ENCODE results near the gene ZNF580. TPM values are rescaled to one million over a fixed set of nuclear protein-coding genes. Genes with fewer than 3 reads are reported as not detected.

ZNF580 gene
- total RNA-seq, 1 donor from 2014 or later: 2.8 TPM

GRCh38 chr19:55632463-55632834 lies 8.4 kb upstream of the ZNF580 start:
- H3K4me3 Mint-ChIP-seq: peak overlapping the region; percentile 2
- peak; percentile 97 for DNase-seq (ENCODE audit: low spot score)
- peaks cover 12% of the 10 kb centered on the region for H4K20me1 ChIP-seq (ENCODE audit: low read depth)
- H3K9me3 Mint-ChIP-seq: no peaks in the 10 kb centered on the region
- peaks cover 6% of the 10 kb centered on the region for H3K4me1 ChIP-seq
- peaks cover 15% of the 10 kb centered on the region for H3F3A ChIP-seq (ENCODE audit: low read depth)
- H2AFZ ChIP-seq (replicated peaks): no peak overlapping the region
- H3K27me3 ChIP-seq: no peaks in the 10 kb centered on the region
- H3K9ac ChIP-seq: no peak overlapping the region
- no peak overlapping the region for H3K27ac Mint-ChIP-seq
- peaks cover 13% of the 10 kb centered on the region for H3K27me3 Mint-ChIP-seq (ENCODE audit: insufficient read depth, low read depth)
- H3K4me2 ChIP-seq: no peak overlapping the region
- H3K79me2 ChIP-seq (ENCODE audit: low read depth): peaks cover 24% of the 10 kb centered on the region
- no peak overlapping the region for H3K27ac ChIP-seq
- TF ChIP-seq EZH2 (IDR thresholded peaks at IDR 0.05) (peak; percentile 26), EZH2phosphoT487 (IDR thresholded peaks at IDR 0.05) (no peak)
- TF ChIP-seq, protein P1, sequence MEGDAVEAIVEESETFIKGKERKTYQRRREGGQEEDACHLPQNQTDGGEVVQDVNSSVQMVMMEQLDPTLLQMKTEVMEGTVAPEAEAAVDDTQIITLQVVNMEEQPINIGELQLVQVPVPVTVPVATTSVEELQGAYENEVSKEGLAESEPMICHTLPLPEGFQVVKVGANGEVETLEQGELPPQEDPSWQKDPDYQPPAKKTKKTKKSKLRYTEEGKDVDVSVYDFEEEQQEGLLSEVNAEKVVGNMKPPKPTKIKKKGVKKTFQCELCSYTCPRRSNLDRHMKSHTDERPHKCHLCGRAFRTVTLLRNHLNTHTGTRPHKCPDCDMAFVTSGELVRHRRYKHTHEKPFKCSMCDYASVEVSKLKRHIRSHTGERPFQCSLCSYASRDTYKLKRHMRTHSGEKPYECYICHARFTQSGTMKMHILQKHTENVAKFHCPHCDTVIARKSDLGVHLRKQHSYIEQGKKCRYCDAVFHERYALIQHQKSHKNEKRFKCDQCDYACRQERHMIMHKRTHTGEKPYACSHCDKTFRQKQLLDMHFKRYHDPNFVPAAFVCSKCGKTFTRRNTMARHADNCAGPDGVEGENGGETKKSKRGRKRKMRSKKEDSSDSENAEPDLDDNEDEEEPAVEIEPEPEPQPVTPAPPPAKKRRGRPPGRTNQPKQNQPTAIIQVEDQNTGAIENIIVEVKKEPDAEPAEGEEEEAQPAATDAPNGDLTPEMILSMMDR (IDR thresholded peaks at IDR 0.05): peak; percentile 91
- no peaks in the 10 kb centered on the region for H3K36me3 ChIP-seq
- H3K36me3 Mint-ChIP-seq: no peaks in the 10 kb centered on the region
- H3K9me3 ChIP-seq (ENCODE audit: low read depth): no peaks in the 10 kb centered on the region
- no peak overlapping the region for H3K4me3 ChIP-seq
- peaks cover 26% of the 10 kb centered on the region for H3K4me1 Mint-ChIP-seq

- Mint-ChIP-seq H3K27ac (no peak overlapping the region), H3K36me3 (peaks cover 4% of the 10 kb centered on the region), H3K27me3 (ENCODE audit: insufficient read depth, low read depth) (peaks cover 19% of the 10 kb centered on the region), H3K4me3 (peak overlapping the region; percentile 75), H3K4me1 (peaks cover 29% of the 10 kb centered on the region), H3K9me3 (no peaks in the 10 kb centered on the region)
- H2AFZ ChIP-seq (replicated peaks): no peak overlapping the region
- H3K79me2 ChIP-seq (ENCODE audit: low read depth): peaks cover 38% of the 10 kb centered on the region
- no peak overlapping the region for H3K27ac ChIP-seq
- H3K9me3 ChIP-seq (ENCODE audit: low read depth): no peaks in the 10 kb centered on the region
- TF ChIP-seq EZH2 (IDR thresholded peaks at IDR 0.05) (no peak), EZH2phosphoT487 (IDR thresholded peaks at IDR 0.05) (no peak)
- TF ChIP-seq, protein P1 (IDR thresholded peaks at IDR 0.05): no peak
- H3K27me3 ChIP-seq: no peaks in the 10 kb centered on the region
- H3K36me3 ChIP-seq: no peaks in the 10 kb centered on the region
- peak overlapping the region; percentile 88 for H3K4me3 ChIP-seq
- H3K9ac ChIP-seq: no peak overlapping the region
- peaks cover 18% of the 10 kb centered on the region for H3F3A ChIP-seq (ENCODE audit: low read depth)
- H3K4me1 ChIP-seq: peaks cover 6% of the 10 kb centered on the region
- peaks cover 16% of the 10 kb centered on the region for H4K20me1 ChIP-seq (ENCODE audit: low read depth)
- H3K4me2 ChIP-seq: peak overlapping the region; percentile 99
- no peak for DNase-seq (ENCODE audit: low spot score)
Measured at GRCh38 chr19:55633861-55634260, 6.9 kb upstream of the ZNF580 start.

DNA sequence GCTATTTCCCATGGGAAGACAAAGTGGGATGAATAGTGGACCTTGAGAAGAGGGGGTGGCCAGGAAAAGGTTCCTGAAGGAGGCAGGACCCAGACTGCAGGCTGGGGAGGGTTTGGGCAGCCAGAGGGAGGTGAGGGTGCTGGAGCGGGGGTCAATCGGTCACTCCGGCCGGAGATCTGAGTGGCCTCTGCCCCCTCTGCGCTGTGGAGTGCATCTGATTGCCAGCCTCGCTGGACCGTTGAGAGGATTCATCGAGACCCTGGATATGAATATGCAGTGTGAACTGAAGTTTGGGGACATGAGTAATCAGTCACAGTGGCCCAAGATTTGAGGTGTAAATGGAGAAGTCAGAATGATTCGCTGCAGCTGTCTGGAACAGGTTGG lies 5.5 kb upstream of the ZNF580 start:
- TF ChIP-seq EZH2phosphoT487 (IDR thresholded peaks at IDR 0.05) (no peak), EZH2 (IDR thresholded peaks at IDR 0.05) (no peak)
- TF ChIP-seq, protein P1 (IDR thresholded peaks at IDR 0.05): no peak
- Histone ChIP-seq H3F3A (ENCODE audit: low read depth) (peaks cover 32% of the 10 kb centered on the region), H3K9me3 (ENCODE audit: low read depth) (no peaks in the 10 kb centered on the region), H3K27me3 (no peaks in the 10 kb centered on the region), H4K20me1 (ENCODE audit: low read depth) (peaks cover 16% of the 10 kb centered on the region), H2AFZ (replicated peaks) (no peak overlapping the region), H3K4me3 (peak overlapping the region; percentile 88), H3K79me2 (ENCODE audit: low read depth) (peaks cover 53% of the 10 kb centered on the region), H3K4me1 (peaks cover 6% of the 10 kb centered on the region), H3K36me3 (no peaks in the 10 kb centered on the region), H3K9ac (peak overlapping the region; percentile 94), H3K4me2 (peak overlapping the region; percentile 99), H3K27ac (peak overlapping the region; percentile 43)
- Mint-ChIP-seq H3K27ac (peak overlapping the region; percentile 97), H3K4me3 (peak overlapping the region; percentile 97), H3K9me3 (no peaks in the 10 kb centered on the region), H3K36me3 (peaks cover 7% of the 10 kb centered on the region), H3K27me3 (ENCODE audit: insufficient read depth, low read depth) (peaks cover 19% of the 10 kb centered on the region), H3K4me1 (peaks cover 33% of the 10 kb centered on the region)
- no peak for DNase-seq (ENCODE audit: low spot score)

All from neural progenitor cell (in vitro differentiated cells).